NCI-H524 (cell line): Measurements from ENCODE around the gene ADAMTSL1.
A peak's percentile ranks its signal among the peaks of the same experiment; 100 is the strongest.

Experiments used
- DNase-seq, 2 experiments: peaks; one replicate each; lab custom pipeline; 2025; lab: John Stamatoyannopoulos, UW

ADAMTSL1 gene

GRCh38 chr9:18771763-18772162, 297.8 kb downstream of the ADAMTSL1 start:
- DNase-seq = no peak

- DNase-seq = no peak
These were observed 301.3 kb downstream of the ADAMTSL1 start for GRCh38 chr9:18775241-18775640.

- no peak for DNase-seq
These were observed 302.0 kb downstream of the ADAMTSL1 start for GRCh38 chr9:18775930-18776329.

GRCh38 chr9:18776836-18777820, 303.2 kb downstream of the ADAMTSL1 start:
- DNase-seq = no peak

- no peak for DNase-seq
These were observed 304.2 kb downstream of the ADAMTSL1 start for GRCh38 chr9:18778147-18778546.

DNA sequence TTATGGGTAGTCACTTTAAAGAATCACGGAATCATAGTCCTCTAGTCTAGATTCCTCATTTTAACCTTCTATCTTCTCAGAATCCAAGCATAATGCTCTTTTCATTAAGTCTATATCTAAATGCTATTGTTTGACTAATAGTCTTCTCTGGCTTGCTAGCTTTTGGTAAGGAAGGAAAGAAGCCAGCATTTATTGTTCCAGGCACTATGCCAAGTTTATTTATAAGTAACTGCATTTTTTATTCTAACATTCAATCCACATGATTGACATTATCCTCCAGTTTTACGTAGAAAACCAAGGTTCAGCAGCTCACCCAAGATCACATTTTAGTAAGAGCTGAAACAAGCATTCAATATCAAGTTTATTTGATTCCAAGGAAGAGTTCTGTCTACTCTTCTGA, 304.9 kb downstream of the ADAMTSL1 start:
- no peak for DNase-seq

GRCh38 chr9:18783909-18784308, 310.0 kb downstream of the ADAMTSL1 start:
- no peak for DNase-seq

- no peak for DNase-seq
These were observed 311.7 kb downstream of the ADAMTSL1 start for GRCh38 chr9:18785604-18786003.

DNA sequence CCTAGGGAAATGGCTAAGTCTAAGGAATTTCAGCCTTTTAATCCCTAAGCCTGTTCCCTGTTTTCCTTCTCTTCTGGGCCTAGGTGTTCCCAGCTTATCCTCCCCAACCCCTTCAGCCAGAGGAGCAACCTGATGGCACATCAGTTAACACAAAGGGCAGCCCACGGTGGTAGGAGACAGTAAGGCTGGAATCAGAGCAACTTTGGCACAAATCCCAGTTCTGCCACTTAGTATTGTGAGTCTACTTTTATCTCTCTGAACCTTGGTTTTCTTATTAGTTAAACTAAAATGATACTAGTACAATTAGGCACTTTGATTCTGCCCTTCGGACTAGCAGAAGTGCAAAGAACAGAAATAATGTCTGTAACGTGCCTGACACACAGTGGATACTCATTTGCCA, 312.2 kb downstream of the ADAMTSL1 start:
- no peak for DNase-seq

GRCh38 chr9:18786911-18787650, 313.1 kb downstream of the ADAMTSL1 start:
- no peak for DNase-seq

- no peak for DNase-seq
These were observed 314.3 kb downstream of the ADAMTSL1 start for GRCh38 chr9:18788256-18788655.

- DNase-seq = peak; percentile 36 to 65
These were observed 317.1 kb downstream of the ADAMTSL1 start for GRCh38 chr9:18791074-18791473.

GRCh38 chr9:18793122-18793521, 319.2 kb downstream of the ADAMTSL1 start:
- DNase-seq = no peak

DNA sequence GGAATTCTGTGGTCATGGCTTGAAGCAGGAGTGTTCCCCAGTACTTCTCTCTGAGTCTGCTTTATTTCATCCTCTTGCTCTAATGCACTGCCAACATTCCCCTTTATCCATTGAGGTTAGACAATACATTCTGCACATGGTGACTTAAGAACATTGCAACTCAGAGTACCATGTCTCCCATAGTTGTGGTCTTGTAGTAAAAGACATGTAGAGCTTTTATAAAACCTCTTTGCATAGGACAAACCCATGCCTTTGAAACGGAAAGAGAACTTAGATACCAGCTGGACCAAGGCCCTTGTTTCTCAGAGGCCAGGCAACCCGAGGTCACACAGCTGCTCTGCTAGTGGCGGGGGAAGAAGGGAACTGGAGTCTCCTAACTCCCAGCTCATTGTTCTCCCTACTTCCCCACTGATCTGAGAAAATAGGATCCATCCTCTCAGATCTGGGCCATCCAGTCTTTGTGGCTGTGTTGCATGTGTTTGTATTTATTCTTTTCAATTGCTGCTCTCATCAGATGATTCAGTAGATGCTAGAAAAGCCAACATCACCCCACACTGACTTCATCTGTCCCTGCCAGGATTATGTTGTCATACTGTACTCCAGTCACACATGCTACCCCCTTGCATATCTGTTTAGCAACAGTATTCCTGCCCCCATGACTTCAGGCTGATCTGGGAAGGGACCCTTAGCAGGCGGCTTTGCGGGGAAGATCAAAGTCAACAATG, 322.2 kb downstream of the ADAMTSL1 start:
- DNase-seq = peak; percentile 94 to 96

DNA sequence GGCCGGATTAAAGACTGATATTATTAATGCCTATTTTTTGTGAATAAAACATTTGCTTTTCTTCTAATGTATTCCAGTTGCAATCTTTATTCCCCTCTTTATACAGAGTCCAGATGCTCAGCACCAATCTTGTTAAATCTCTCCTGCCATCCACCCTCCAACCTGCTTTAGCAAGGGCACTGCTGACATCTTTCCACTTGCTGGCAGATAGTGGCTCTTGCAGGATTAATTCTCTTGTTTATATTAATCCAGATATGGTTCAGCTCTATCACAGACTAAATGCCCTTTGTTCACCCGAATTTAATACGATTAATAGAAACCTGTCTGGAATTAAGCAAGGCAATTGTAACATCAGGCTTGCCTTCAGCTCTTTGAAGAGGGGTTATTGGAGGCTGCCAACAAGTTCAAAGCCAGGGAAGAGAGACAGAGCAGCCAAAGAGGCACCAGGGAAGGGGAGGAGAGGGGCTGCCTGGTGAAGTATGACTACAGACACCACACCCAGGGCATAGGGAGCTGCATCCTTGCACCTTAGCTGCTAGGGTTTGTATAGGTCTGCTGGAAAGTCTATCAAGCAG, 322.8 kb downstream of the ADAMTSL1 start:
- DNase-seq = peak; percentile 94 to 97

- DNase-seq = no peak
These were observed 324.2 kb downstream of the ADAMTSL1 start for GRCh38 chr9:18798106-18798505.

GRCh38 chr9:18798508-18799290, 324.7 kb downstream of the ADAMTSL1 start:
- DNase-seq = peak; percentile 20 to 54

DNA sequence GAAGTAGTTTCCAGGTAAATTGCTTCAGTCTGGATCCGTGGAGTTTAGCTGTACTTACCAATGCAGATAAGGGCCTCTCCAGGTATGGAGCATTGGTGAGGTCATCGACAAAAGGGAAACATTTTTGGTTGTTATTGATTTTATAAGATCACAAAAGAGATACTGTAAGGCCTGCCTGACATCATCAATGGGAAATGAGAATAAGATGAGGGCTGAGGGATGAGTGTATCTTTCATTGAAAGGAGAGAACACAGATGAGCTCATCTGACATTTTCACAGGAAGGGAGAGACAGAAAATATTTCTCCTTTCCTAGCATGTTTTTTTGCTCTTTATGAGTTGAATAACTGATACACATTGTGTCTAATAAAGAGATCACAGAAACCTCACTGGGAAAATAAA, 325.5 kb downstream of the ADAMTSL1 start:
- DNase-seq = no peak

DNA sequence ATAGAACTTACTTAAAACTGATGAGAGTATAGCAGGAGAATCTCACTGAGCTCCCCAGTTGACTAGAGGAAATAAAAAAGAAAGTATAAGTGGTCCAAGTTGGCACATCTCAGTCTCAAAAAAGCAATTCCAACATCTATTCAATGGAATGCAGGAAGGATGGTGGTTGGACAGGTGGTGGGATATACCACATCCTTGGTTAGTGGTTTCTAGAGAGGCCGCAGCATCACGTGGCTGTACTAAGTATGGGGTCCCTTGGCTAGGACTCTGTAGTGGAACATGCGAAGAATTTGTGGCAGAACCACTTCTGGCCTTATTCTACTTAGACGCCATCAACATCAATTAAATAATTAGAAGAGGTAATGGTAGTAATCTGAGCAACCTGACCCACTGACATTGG, 326.6 kb downstream of the ADAMTSL1 start:
- DNase-seq = no peak

GRCh38 chr9:18805386-18805785, 331.4 kb downstream of the ADAMTSL1 start:
- DNase-seq = no peak
